NCI-H1694 treated with DMSO at 0.1 percent for 48 hours (cell line): Measurements from ENCODE around the gene SNX30.
"Not testable (repeated sequence)": the region's sequence is repeated elsewhere in the genome, so short reads cannot be mapped to it uniquely, and the experiment has no call there.

Source experiments
- DNase-seq: peaks from one replicate; lab custom pipeline; 2025; lab: John Stamatoyannopoulos, UW

Gene SNX30

GRCh38 chr9:112750016-112750763, at the start of gene SNX30:
Gene SNX30 (plus strand): TSS chr9:112750760. CDS start chr9:112751002, 242 bp downstream.
- DNase-seq, result peak; percentile 38

GRCh38 chr9:112703304-112703703, 47.3 kb upstream of the SNX30 start:
- no peak for DNase-seq

GRCh38 chr9:112705768-112706427, 44.7 kb upstream of the SNX30 start:
- peak; percentile 11 for DNase-seq

GRCh38 chr9:112711050-112711689, 39.4 kb upstream of the SNX30 start:
- no peak for DNase-seq

GRCh38 chr9:112712678-112713077, 37.9 kb upstream of the SNX30 start:
- no peak for DNase-seq

GRCh38 chr9:112717661-112718331, 32.8 kb upstream of the SNX30 start, which contains the start of gene INIP:
Gene INIP (minus strand): TSS chr9:112718117. CDS start chr9:112716485, 1,632 bp downstream.
- DNase-seq, result peak; percentile 87

- no peak for DNase-seq
Measured at GRCh38 chr9:112719241-112719691, 31.3 kb upstream of the SNX30 start.

- no peak for DNase-seq
Measured at GRCh38 chr9:112719696-112720095, 30.9 kb upstream of the SNX30 start.

GRCh38 chr9:112720113-112720780, 30.3 kb upstream of the SNX30 start:
- DNase-seq, result no peak

- not testable (repeated sequence) for DNase-seq
Measured at GRCh38 chr9:112722749-112723148, 27.8 kb upstream of the SNX30 start.

- no peak for DNase-seq
Measured at GRCh38 chr9:112725961-112726360, 24.6 kb upstream of the SNX30 start.

- no peak for DNase-seq
Measured at GRCh38 chr9:112726428-112726827, 24.1 kb upstream of the SNX30 start.

GRCh38 chr9:112728401-112728800, 22.2 kb upstream of the SNX30 start:
- no peak for DNase-seq

GRCh38 chr9:112731971-112732370, 18.6 kb upstream of the SNX30 start:
- no peak for DNase-seq

GRCh38 chr9:112734892-112735291, 15.7 kb upstream of the SNX30 start:
- no peak for DNase-seq

GRCh38 chr9:112743216-112743836, 7.2 kb upstream of the SNX30 start:
- no peak for DNase-seq

- DNase-seq, result no peak
Measured at GRCh38 chr9:112744177-112744576, 6.4 kb upstream of the SNX30 start.

GRCh38 chr9:112747094-112747493, 3.5 kb upstream of the SNX30 start:
- no peak for DNase-seq

- no peak for DNase-seq
Measured at GRCh38 chr9:112750764-112751055, 150 bp downstream of the SNX30 start.

GRCh38 chr9:112751056-112751795, 666 bp downstream of the SNX30 start:
- DNase-seq, result peak; percentile 38
